HepG2 (cell line): ENCODE data around the gene PA2G4. TPM values are rescaled to one million over a fixed set of nuclear protein-coding genes. Genes with fewer than 3 reads are reported as not detected.

Experiments
- KLF13 ChIP-seq: sonication (generic); formaldehyde crosslinking; IDR thresholded peaks from 2 replicates; pipeline ENCODE4 v1.4.0; 2020; ENCODE audit warnings: mild to moderate bottlenecking, missing genetic modification reagents
- KMT2A ChIP-seq: sonication (generic); formaldehyde crosslinking; IDR thresholded peaks from 2 replicates; pipeline ENCODE4 v1.4.0; 2020; ENCODE audit warnings: missing genetic modification reagents
- ONECUT2 ChIP-seq: sonication (generic); formaldehyde crosslinking; IDR thresholded peaks from 2 replicates; pipeline ENCODE4 v1.4.0; 2020; ENCODE audit warnings: missing genetic modification reagents
- RAD21 ChIP-seq: fragments of 450-650 bp; formaldehyde crosslinking; IDR thresholded peaks from 2 replicates; pipeline ENCODE4 v1.5.0; 2020; ENCODE audit warnings: mild to moderate bottlenecking
- RARA ChIP-seq: IDR thresholded peaks from 2 replicates; pipeline ENCODE4 v1.6.1; 2016; ENCODE audit warnings: missing genetic modification reagents, missing compliant biosample characterization
- REL ChIP-seq: sonication (generic); formaldehyde crosslinking; conservative IDR thresholded peaks from 2 replicates; pipeline ENCODE4 v1.8.0; 2022; ENCODE audit warnings: mild to moderate bottlenecking, missing genetic modification reagents, moderate library complexity
- SETDB1 ChIP-seq: sonication (generic); formaldehyde crosslinking; IDR thresholded peaks from 2 replicates; pipeline ENCODE4 v1.5.1; 2020; ENCODE audit warnings: missing genetic modification reagents, mild to moderate bottlenecking, borderline replicate concordance
- TBP ChIP-seq: sonication (generic); formaldehyde crosslinking; IDR thresholded peaks from 2 replicates; pipeline ENCODE4 v1.5.0; 2020; ENCODE audit warnings: missing genetic modification reagents
- ZNF430 ChIP-seq: sonication (generic); formaldehyde crosslinking; IDR thresholded peaks from 2 replicates; pipeline ENCODE4 v1.9.0; 2021; ENCODE audit warnings: mild to moderate bottlenecking, missing genetic modification reagents
- polyA plus RNA-seq, 8 experiments: library from polyadenylated mRNA; depleted of rRNA in 3 of 8; stranded (reverse) in 7 of 8; unstranded in 1 of 8; fragments of >200 nt; fragmentation: Illumina TruSeq in 4 of 8; extraction: Trizol in 4 of 8; gene quantifications; 2 replicates each; pipeline versions ENCODE4 v1.2.1 to v1.2.3, GENCODE V29; 2011 to 2016; ENCODE audit warnings: low read depth in 4 of 8, missing spikeins in 1 of 8, mixed read lengths in 1 of 8; ENCODE audit not compliant: insufficient read depth in 1 of 8
- total RNA-seq, 5 experiments: library from RNA; depleted of rRNA; stranded (reverse); fragments of >200 nt; fragmentation: Illumina TruSeq; extraction: Trizol; gene quantifications; 2 replicates each; pipeline ENCODE4 v1.2.3, GENCODE V29; 2016; ENCODE audit warnings: low read depth in 1 of 5
- TF ChIP-seq, protein P1 (sequence below): sonication (generic); formaldehyde crosslinking; IDR thresholded peaks from 2 replicates; pipeline ENCODE4 v1.8.0; 2022; ENCODE audit warnings: mild to moderate bottlenecking, missing genetic modification reagents, moderate library complexity
- TF ChIP-seq, protein P2 (sequence below): fragments of 450-650 bp; IDR thresholded peaks from 2 replicates; pipeline ENCODE4 v1.6.1; 2017
- TF ChIP-seq, protein P3 (sequence below): sonication (generic); formaldehyde crosslinking; IDR thresholded peaks from 2 replicates; pipeline ENCODE4 v1.5.0; 2020; ENCODE audit warnings: mild to moderate bottlenecking, missing genetic modification reagents, moderate library complexity
- TF ChIP-seq, protein P4 (sequence below): sonication (generic); formaldehyde crosslinking; IDR thresholded peaks from 2 replicates; pipeline ENCODE4 v1.8.0; 2022; ENCODE audit warnings: missing genetic modification reagents, mild to moderate bottlenecking, borderline replicate concordance
- TF ChIP-seq, protein P5 (sequence below): sonication (generic); formaldehyde crosslinking; IDR thresholded peaks from 2 replicates; pipeline ENCODE4 v1.5.1; 2020; ENCODE audit warnings: mild to moderate bottlenecking, missing genetic modification reagents, moderate library complexity
- TF ChIP-seq, protein P6 (sequence below): sonication (generic); formaldehyde crosslinking; IDR thresholded peaks from 2 replicates; pipeline ENCODE4 v1.4.0; 2020; ENCODE audit warnings: missing genetic modification reagents
- TF ChIP-seq, protein P7 (sequence below): sonication (generic); formaldehyde crosslinking; IDR thresholded peaks from 2 replicates; pipeline ENCODE4 v1.5.0; 2020; ENCODE audit warnings: missing genetic modification reagents, mild to moderate bottlenecking, borderline replicate concordance
- TF ChIP-seq, protein P8 (sequence below): sonication (generic); formaldehyde crosslinking; IDR thresholded peaks from 2 replicates; pipeline ENCODE4 v1.4.0; 2020; ENCODE audit warnings: missing genetic modification reagents
- TF ChIP-seq, protein P9 (sequence below): sonication (generic); formaldehyde crosslinking; IDR thresholded peaks from 2 replicates; pipeline ENCODE4 v1.8.1; 2023; ENCODE audit warnings: mild to moderate bottlenecking, missing genetic modification reagents, borderline replicate concordance

PA2G4 gene
- total and polyA plus RNA-seq, 2 of the 13 experiments (the other 11 are each of a cell fraction or from before 2014, with no cell fraction given), result 147 to 240 TPM

DNA sequence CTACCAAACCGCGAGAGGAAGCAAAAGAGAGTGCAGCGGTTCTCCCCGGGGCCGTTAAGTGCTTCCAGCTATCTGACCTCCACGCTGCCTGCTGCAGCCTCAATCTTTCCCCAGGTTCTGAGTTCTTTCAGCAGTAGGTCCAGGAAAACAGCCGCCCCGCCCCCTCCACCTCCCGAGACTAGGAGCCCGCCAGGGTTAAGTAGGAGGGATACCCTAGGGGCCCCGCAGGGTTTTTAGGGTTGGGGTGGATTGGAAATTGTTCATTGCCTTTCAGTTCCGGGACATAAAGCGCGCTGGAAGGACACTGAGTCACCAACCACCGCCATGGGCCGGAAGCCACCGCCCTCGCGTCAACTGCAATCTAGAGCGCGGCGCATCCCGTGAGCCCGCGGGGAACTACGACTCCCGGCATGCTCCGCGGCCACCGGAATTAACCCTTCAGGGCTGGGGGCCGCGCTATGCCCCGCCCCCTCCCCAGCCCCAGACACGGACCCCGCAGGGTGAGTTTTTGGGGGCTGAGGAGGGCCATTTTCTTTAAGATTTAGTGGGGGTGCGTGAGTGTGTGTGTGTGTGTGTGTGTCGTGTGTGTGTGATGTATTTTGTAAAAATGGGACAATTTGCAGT, 47.9 kb downstream of the PA2G4 start, which contains the start of gene MYL6B (continued):
- TF ChIP-seq, protein P1, sequence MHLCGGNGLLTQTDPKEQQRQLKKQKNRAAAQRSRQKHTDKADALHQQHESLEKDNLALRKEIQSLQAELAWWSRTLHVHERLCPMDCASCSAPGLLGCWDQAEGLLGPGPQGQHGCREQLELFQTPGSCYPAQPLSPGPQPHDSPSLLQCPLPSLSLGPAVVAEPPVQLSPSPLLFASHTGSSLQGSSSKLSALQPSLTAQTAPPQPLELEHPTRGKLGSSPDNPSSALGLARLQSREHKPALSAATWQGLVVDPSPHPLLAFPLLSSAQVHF (CRISPR knock-in tag), result no peak
- TF ChIP-seq, protein P2, sequence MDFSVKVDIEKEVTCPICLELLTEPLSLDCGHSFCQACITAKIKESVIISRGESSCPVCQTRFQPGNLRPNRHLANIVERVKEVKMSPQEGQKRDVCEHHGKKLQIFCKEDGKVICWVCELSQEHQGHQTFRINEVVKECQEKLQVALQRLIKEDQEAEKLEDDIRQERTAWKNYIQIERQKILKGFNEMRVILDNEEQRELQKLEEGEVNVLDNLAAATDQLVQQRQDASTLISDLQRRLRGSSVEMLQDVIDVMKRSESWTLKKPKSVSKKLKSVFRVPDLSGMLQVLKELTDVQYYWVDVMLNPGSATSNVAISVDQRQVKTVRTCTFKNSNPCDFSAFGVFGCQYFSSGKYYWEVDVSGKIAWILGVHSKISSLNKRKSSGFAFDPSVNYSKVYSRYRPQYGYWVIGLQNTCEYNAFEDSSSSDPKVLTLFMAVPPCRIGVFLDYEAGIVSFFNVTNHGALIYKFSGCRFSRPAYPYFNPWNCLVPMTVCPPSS, result no peak
- TF ChIP-seq, protein P3, sequence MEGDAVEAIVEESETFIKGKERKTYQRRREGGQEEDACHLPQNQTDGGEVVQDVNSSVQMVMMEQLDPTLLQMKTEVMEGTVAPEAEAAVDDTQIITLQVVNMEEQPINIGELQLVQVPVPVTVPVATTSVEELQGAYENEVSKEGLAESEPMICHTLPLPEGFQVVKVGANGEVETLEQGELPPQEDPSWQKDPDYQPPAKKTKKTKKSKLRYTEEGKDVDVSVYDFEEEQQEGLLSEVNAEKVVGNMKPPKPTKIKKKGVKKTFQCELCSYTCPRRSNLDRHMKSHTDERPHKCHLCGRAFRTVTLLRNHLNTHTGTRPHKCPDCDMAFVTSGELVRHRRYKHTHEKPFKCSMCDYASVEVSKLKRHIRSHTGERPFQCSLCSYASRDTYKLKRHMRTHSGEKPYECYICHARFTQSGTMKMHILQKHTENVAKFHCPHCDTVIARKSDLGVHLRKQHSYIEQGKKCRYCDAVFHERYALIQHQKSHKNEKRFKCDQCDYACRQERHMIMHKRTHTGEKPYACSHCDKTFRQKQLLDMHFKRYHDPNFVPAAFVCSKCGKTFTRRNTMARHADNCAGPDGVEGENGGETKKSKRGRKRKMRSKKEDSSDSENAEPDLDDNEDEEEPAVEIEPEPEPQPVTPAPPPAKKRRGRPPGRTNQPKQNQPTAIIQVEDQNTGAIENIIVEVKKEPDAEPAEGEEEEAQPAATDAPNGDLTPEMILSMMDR (CRISPR knock-in tag), result peak; percentile 25; the same call in 1 of the 2 replicates
- TF ChIP-seq, protein P4, sequence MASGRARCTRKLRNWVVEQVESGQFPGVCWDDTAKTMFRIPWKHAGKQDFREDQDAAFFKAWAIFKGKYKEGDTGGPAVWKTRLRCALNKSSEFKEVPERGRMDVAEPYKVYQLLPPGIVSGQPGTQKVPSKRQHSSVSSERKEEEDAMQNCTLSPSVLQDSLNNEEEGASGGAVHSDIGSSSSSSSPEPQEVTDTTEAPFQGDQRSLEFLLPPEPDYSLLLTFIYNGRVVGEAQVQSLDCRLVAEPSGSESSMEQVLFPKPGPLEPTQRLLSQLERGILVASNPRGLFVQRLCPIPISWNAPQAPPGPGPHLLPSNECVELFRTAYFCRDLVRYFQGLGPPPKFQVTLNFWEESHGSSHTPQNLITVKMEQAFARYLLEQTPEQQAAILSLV (CRISPR knock-in tag), result no peak
- TF ChIP-seq KLF13 (no peak), KMT2A (CRISPR knock-in tag) (no peak), TBP (CRISPR knock-in tag) (no peak), SETDB1 (CRISPR knock-in tag) (no peak), ONECUT2 (CRISPR knock-in tag) (no peak), RAD21 (CRISPR knock-in tag) (no peak), REL (CRISPR knock-in tag) (no peak), RARA (peak; percentile 35; the same call in 1 of the 2 replicates), ZNF430 (no peak)
- TF ChIP-seq, protein P5, sequence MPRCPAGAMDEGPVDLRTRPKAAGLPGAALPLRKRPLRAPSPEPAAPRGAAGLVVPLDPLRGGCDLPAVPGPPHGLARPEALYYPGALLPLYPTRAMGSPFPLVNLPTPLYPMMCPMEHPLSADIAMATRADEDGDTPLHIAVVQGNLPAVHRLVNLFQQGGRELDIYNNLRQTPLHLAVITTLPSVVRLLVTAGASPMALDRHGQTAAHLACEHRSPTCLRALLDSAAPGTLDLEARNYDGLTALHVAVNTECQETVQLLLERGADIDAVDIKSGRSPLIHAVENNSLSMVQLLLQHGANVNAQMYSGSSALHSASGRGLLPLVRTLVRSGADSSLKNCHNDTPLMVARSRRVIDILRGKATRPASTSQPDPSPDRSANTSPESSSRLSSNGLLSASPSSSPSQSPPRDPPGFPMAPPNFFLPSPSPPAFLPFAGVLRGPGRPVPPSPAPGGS, result no peak
- TF ChIP-seq, protein P6, sequence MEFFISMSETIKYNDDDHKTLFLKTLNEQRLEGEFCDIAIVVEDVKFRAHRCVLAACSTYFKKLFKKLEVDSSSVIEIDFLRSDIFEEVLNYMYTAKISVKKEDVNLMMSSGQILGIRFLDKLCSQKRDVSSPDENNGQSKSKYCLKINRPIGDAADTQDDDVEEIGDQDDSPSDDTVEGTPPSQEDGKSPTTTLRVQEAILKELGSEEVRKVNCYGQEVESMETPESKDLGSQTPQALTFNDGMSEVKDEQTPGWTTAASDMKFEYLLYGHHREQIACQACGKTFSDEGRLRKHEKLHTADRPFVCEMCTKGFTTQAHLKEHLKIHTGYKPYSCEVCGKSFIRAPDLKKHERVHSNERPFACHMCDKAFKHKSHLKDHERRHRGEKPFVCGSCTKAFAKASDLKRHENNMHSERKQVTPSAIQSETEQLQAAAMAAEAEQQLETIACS (CRISPR knock-in tag), result no peak
- TF ChIP-seq, protein P7, sequence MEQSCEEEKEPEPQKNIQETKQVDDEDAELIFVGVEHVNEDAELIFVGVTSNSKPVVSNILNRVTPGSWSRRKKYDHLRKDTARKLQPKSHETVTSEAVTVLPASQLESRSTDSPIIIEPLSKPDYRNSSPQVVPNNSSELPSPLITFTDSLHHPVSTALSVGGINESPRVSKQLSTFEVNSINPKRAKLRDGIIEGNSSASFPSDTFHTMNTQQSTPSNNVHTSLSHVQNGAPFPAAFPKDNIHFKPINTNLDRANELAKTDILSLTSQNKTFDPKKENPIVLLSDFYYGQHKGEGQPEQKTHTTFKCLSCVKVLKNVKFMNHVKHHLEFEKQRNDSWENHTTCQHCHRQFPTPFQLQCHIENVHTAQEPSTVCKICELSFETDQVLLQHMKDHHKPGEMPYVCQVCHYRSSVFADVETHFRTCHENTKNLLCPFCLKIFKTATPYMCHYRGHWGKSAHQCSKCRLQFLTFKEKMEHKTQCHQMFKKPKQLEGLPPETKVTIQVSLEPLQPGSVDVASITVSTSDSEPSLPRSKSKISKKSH, result no peak
- TF ChIP-seq, protein P8, sequence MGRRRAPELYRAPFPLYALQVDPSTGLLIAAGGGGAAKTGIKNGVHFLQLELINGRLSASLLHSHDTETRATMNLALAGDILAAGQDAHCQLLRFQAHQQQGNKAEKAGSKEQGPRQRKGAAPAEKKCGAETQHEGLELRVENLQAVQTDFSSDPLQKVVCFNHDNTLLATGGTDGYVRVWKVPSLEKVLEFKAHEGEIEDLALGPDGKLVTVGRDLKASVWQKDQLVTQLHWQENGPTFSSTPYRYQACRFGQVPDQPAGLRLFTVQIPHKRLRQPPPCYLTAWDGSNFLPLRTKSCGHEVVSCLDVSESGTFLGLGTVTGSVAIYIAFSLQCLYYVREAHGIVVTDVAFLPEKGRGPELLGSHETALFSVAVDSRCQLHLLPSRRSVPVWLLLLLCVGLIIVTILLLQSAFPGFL (CRISPR knock-in tag), result no peak
- TF ChIP-seq, protein P9, sequence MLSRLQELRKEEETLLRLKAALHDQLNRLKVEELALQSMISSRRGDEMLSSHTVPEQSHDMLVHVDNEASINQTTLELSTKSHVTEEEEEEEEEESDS (CRISPR knock-in tag), result no peak
